NCI-H526 (cell line): ENCODE measurements around the gene ASF1B.
A peak's percentile ranks its signal among the peaks of the same experiment; 100 is the strongest.
"Not testable (repeated sequence)": the region's sequence is repeated elsewhere in the genome, so short reads cannot be mapped to it uniquely, and the experiment has no call there.

Experiments
- DNase-seq, 2 experiments: peaks; one replicate each; lab custom pipeline; 2025; lab: John Stamatoyannopoulos, UW

ASF1B gene

DNA sequence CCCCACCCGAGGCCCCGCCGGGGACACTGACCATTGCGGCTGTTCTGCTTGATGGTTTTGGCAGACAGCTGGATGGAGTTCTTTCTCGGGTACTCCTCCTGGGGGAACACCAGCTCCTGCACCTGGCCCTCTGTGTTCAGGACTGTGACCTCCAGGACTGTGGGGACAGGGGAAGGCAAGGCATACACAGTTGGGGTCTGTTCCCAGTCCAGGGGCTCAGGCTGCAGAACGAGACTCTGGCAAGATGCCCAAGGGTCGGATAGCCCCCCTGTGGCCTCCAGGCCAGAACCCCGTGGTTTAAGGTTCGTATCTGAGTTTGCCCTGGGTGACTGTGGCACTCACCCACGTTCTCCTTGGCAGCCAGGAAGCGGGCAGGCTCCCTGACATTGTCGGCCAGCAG lies 22.7 kb upstream of the ASF1B start:
- DNase-seq = no peak

DNA sequence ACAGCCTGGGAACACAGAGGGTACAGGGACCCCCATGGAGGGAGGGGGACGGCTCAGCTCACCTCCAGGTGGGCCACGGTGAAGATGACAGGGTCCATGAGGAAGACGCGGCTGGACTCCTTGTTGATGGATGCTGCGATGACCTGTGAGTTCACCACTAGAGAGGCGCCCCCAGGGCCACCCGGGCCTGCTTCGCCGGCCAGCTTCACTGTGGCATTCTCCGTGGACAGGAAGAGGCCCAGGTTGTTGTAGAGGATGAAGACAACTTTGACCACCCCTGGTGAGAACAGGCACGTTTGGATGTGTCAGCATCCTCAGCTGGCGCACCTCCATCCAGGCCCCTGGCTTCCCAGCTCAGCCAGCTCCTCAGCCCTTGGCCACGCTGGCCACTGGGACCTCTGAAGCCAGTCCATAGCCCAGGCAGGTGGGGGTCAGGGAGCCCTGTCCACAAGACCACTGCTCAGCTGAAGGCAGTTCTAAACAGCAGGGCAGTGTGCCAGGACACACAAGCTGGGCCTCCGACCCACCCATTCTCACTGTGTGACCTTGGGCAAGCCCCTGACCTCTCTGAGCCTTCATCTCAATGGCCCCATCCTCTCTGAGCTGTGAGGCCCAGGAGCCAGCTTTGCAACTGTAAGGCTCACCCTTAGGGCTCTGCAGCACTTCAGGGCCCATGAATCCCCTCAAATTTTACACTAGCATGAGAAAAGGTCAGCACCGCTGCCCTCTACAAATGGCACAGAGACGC lies 22.1 kb upstream of the ASF1B start:
- DNase-seq = no peak

- no peak for DNase-seq
Observed at GRCh38 chr19:14156971-14157717, 20.8 kb upstream of the ASF1B start.

- DNase-seq = no peak
Observed at GRCh38 chr19:14156122-14156521, 19.7 kb upstream of the ASF1B start.

DNA sequence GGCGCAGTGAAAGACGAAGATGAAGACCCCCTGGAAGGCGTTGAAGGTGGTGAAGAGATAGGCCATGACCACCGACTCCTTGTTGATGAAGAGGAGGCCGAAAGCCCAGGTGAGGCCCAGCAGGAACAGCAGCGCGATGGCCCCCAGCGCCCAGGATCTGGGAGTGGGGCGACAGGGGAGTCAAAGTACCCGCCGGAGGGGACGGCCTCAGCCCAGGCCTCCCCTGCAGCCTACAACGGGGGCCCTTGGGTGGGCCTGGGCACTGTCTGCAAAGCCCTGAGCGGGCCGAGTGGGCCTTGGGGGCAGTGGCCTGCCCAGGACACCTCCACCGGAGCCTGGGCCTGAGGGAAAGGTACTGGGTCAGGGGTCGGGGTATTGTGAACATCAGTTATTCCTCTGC lies 19.0 kb upstream of the ASF1B start:
- no peak for DNase-seq

GRCh38 chr19:14152713-14153112 lies 16.3 kb upstream of the ASF1B start:
- no peak for DNase-seq

GRCh38 chr19:14150770-14151661 lies 14.6 kb upstream of the ASF1B start:
- no peak for DNase-seq

DNA sequence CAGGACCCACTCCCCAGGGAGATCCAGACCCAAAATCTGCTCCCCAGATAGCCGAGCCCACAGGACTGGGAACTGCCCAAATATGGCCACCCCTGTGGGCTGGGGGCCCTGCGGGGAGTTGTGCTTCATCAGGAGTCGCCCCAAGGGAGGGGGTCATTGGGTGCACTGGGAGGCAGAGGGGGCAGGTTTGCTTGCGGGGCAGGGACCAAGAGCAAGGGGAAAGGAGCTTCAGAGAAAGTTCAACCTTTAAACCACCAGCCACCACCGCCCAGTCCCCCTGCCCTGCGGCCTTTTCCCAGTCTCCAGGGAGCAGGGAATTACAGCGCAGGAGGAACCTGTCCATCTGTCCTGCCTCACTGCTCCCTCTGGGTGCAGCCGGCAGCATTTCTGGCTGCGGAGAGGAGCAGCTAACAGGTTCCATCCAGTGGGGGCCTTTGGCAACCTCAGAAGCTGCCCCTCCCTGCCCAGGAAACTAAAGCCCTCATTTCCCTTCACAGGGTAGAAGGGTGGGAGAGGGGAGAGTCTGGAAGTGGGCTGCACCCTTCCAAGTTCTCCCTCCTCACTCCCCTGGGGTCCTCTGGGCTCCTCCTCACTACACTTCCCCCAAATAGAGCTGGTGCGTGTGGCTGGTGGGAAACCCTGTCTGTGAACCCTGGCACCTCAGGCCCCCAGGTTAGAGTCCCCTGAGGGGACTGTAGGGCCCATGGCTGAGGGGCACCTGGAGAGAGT lies 13.8 kb upstream of the ASF1B start:
- no peak for DNase-seq

DNA sequence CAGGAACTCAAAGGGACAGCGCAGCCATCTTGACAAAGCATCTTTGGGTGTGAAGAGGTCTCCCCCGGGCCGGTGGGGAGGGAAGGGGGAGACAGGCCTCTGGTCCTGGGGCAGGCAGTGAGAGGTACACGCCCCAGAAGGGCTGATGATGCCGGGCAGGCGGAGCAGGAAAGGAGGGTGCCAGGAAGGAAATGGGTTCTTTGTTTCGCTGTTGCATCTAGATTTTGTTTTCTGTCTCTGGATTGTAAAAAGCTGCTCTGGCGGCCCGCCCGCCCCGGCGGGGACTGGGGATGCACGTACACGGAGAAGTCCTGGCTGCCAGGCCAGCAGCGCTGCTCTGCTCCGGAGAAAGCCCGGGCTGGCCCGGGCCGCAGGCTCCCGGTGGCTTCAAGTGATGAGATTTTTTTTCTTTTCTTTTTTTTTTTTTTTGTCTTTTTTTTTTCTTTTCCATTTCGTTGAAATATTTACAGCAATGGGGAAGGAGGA lies 13.2 kb upstream of the ASF1B start:
- no peak for DNase-seq

GRCh38 chr19:14148751-14149410 lies 12.5 kb upstream of the ASF1B start:
- DNase-seq = no peak

GRCh38 chr19:14147797-14148605 lies 11.6 kb upstream of the ASF1B start:
- DNase-seq = peak in 1 of 2 experiments; percentile 44

DNA sequence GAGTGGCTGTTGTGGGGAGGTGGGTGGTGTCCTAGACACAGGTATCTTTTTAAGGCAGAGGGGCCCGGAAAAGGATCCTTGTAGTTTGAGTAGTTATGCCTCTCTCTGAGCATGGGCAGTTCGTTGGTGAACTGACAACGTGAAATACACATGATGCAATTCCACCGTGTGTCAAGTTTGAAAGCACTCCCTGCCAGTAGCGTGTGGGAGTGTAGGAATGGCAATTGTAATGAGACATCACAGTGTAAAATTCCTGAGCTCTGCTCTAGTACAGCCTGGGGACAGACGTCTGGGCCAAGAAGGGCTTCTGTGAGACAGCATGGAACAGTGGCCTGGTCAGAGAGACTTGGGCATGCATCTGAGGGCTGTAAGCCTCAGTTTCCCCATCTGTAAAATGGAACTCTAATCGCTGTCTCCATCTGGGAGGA lies 10.4 kb upstream of the ASF1B start:
- no peak for DNase-seq

DNA sequence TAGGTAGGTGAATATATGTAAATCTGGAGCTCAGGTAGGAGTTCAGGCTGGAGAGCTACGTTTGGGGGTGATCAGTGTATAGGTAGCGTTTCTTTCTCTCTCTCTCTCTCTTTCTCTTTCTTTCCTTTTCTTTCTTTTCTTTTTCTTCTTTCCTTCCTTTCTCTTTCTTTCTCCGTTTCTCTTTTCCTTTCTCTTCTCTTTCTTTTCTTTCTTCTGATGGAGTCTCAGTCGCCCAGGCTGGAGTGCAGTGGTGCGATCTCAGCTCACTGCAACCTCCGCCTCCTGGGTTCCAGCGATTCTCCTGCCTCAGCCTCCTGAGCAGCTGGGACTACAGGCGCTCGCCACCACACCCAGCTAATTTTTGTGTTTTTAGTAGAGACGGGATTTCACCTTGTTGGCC lies 9.8 kb upstream of the ASF1B start:
- DNase-seq = not testable (repeated sequence)

GRCh38 chr19:14145381-14145780 lies 9.0 kb upstream of the ASF1B start:
- DNase-seq = no peak

DNA sequence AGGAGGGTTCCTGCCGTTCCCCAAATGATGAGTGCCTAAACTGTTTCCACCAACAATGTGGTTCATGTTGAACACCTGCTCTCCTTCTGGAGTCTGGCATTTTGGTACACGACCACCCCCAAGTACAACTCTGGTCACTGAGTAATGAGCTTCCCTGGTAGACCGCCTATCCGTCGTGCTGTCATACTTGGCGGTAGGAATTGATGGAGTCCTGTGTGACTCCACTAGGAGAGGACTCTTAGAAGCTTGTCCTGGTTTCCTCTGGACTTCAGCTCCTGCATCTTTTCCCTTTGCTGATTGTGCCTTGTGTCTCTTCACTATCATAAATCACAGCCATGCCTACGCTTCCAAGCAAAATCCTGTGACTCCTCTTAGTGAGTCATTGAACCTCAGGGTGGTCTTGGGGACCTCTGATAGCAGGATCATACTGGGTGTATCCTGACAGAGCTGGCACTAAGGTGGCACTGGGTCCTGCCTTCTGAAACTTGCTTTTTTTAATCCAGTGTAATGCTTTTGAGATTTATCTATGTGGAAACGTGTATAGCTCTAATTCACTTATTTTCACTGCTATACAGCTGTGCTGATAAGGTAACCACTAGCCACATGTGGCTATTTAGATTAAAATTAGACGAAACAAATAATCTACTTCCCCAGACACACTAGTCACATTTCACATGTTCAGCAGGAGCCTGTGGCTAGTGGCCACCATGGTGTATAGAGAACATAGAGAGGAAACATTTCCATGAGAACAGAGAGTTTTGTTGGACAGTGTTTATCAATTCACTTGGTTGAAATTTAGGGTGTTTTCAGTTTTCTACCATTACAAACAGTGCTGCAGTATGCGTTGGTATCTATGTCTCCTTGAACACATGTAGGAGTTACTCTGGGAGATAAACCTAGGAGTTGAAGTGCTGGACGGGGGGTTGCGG lies 6.1 kb upstream of the ASF1B start:
- no peak for DNase-seq

DNA sequence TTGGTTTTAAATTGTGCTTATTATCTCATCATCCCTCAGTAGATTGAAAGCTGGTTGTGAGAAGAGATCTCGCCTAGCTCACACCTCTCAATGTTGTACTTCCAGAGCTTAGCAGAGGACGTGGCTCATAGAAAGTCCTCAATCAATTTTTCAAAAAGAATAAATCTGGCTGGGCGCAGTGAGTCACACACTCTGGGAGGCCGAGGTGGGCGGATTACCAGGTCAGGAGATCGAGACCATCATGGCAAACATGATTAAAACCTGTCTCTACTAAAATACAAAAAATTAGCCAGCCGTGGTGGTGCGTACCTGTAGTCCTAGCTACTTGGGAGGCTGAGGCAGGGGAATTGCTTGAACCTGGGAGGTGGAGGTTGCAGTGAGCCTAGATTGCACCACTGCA lies 4.7 kb upstream of the ASF1B start:
- no peak for DNase-seq

GRCh38 chr19:14139944-14140343 lies 3.6 kb upstream of the ASF1B start:
- no peak for DNase-seq

DNA sequence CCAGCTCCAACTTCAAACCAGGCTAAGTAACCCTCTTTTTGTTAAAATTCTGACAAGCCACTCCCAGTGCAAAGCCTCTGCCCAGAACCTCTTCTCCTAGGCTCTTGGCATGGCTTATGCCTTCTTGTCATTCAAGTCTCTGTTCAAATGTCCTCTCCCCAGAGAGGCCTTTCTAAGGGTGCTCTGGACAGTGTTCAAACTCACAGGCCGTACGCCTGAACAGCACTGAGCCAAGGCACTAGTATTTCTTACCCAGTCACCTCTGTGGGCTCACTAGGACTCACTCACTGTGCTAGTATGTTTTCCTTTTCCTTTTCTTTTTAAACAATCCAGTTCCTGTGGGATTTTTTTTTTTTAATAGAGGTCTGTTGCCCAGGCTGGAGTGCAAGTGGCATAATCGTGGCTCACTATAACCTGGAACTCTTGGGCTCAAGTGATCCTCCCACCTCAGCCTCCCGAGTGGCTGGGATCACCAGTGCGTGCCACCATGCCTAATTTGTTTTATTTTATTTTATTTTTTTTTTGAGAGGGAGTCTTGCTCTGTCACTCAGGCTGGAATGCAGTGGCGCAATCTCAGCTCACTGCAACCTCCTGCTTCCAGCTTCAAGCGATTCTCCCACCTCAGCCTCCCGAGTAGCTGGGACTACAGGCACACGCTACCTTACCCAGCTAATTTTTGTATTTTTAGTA lies 2.3 kb upstream of the ASF1B start:
- DNase-seq = no peak
